Endothelial cell of umbilical vein (primary cell): ENCODE data around the gene ZSCAN5A.

Experiments
- CTCF ChIP-seq, 2 donors: IDR thresholded peaks; 1 replicate in 1 of 2; 2 replicates in 1 of 2; pipeline ENCODE4 v1.5.1; 2011; ENCODE audit warnings: low read length in 2 of 2, mild to moderate bottlenecking in 2 of 2, moderate library complexity in 2 of 2, control low read depth in 1 of 2, inconsistent platforms in 1 of 2, low read depth in 1 of 2; ENCODE audit not compliant: insufficient read depth in 1 of 2; ENCODE audit errors: extremely low read depth in 1 of 2
- POLR2A ChIP-seq: IDR thresholded peaks from 2 replicates; pipeline ENCODE4 v1.6.1; 2012; ENCODE audit warnings: low read depth, mild to moderate bottlenecking, control low read depth, low read length
- TF ChIP-seq, protein P1 (sequence below): IDR thresholded peaks from 2 replicates; pipeline ENCODE4 v1.6.1; 2011; ENCODE audit not compliant: insufficient read depth, insufficient read length

DNA sequence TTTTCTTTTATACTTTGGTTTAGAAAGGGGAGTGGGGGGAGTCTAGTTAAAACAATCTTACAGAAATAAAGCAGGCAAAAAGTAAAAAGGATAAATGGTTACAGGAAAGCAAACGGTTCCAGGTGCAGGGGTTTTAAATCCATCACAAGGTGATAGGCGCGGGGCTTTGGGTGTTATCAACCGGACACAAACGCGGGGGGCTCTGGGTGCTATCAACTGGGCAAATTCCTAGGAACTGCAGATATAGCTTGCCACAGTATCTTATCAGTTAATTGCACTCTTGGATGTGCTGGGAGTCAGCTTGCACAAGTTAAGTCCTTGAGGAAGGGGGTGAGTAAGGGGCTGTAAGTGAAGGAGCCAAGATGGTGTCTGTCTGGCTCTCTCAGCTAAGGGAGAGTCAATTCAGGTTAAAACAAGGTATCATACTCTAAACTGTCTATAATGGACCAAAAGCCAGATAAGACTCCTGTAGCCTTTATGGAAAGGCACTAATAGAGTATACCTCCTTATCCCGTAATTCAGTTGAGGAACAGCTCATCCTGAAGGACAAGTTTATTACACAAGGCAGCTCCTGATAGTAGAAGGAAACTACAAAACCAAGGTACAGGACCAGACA is 32.6 kb upstream of the ZSCAN5A start:
- TF ChIP-seq POLR2A (no peak), CTCF (IDR thresholded peaks at IDR 0.05; ENCODE audit: extremely low read depth in 1 of 2, insufficient read depth in 1 of 2, low read depth in 1 of 2, low read length in 2 of 2) (no peak)
- TF ChIP-seq, protein P1, sequence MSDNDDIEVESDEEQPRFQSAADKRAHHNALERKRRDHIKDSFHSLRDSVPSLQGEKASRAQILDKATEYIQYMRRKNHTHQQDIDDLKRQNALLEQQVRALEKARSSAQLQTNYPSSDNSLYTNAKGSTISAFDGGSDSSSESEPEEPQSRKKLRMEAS, result no peak
